Endothelial cell (in vitro differentiated cells): Measurements from ENCODE around the gene UCKL1. TPM values are rescaled to one million over a fixed set of nuclear protein-coding genes. Genes with fewer than 3 reads are reported as not detected.
A peak's percentile ranks its signal among the peaks of the same experiment; 100 is the strongest.
"Not testable (repeated sequence)": the region's sequence is repeated elsewhere in the genome, so short reads cannot be mapped to it uniquely, and the experiment has no call there.

Experiments
- DNase-seq: peaks from one replicate; pipeline ENCODE4 v3.0.0; 2021; ENCODE audit warnings: low spot score
- H3K27ac Mint-ChIP-seq: one replicate; pipeline ENCODE4 v1.8.0; 2021; ENCODE audit warnings: mixed read lengths, inconsistent platforms; ENCODE audit not compliant: unreplicated experiment
- H3K27me3 Mint-ChIP-seq: one replicate; pipeline ENCODE4 v1.8.0; 2021; ENCODE audit warnings: mild to moderate bottlenecking, moderate library complexity, mixed read lengths, inconsistent platforms; ENCODE audit not compliant: unreplicated experiment
- H3K36me3 Mint-ChIP-seq: one replicate; pipeline ENCODE4 v1.8.0; 2021; ENCODE audit warnings: mild to moderate bottlenecking, low read depth, mixed read lengths, inconsistent platforms; ENCODE audit not compliant: unreplicated experiment
- H3K4me1 Mint-ChIP-seq: one replicate; pipeline ENCODE4 v1.8.0; 2021; ENCODE audit warnings: mild to moderate bottlenecking, mixed read lengths, inconsistent platforms; ENCODE audit not compliant: unreplicated experiment
- H3K4me3 Mint-ChIP-seq: one replicate; pipeline ENCODE4 v1.8.0; 2021; ENCODE audit warnings: mild to moderate bottlenecking, mixed read lengths, inconsistent platforms; ENCODE audit not compliant: unreplicated experiment
- H3K9me3 Mint-ChIP-seq: one replicate; pipeline ENCODE4 v1.8.0; 2021; ENCODE audit warnings: mixed read lengths, inconsistent platforms; ENCODE audit not compliant: unreplicated experiment
- CTCF ChIP-seq: fragments of 200-600 bp; sonication (generic); IDR thresholded peaks from one replicate; pipeline ENCODE4 v1.5.0; 2021; ENCODE audit warnings: antibody characterized with exemption; ENCODE audit not compliant: unreplicated experiment
- total RNA-seq: library from RNA; stranded (reverse); fragmentation: NEBNext Ultra II Directional; extraction: Animal tissue kit (Norgen Biotek cat#: 25700); gene quantifications from one replicate; pipeline ENCODE4 v1.2.1, GENCODE V29; 2021; ENCODE audit not compliant: unreplicated experiment

The UCKL1 gene
- total RNA-seq, 1 donor from 2014 or later = 40.1 TPM

- H3K9me3 Mint-ChIP-seq = no peaks in the 10 kb centered on the region
- H3K4me1 Mint-ChIP-seq = no peaks in the 10 kb centered on the region
- TF ChIP-seq CTCF = no peak
- DNase-seq = no peak
- H3K4me3 Mint-ChIP-seq = no peak overlapping the region
- H3K27ac Mint-ChIP-seq = no peak overlapping the region
- peaks cover 11% of the 10 kb centered on the region for H3K27me3 Mint-ChIP-seq
- peaks cover 44% of the 10 kb centered on the region for H3K36me3 Mint-ChIP-seq
Measured at GRCh38 chr20:63933646-63934045, 22.6 kb downstream of the UCKL1 start.

DNA sequence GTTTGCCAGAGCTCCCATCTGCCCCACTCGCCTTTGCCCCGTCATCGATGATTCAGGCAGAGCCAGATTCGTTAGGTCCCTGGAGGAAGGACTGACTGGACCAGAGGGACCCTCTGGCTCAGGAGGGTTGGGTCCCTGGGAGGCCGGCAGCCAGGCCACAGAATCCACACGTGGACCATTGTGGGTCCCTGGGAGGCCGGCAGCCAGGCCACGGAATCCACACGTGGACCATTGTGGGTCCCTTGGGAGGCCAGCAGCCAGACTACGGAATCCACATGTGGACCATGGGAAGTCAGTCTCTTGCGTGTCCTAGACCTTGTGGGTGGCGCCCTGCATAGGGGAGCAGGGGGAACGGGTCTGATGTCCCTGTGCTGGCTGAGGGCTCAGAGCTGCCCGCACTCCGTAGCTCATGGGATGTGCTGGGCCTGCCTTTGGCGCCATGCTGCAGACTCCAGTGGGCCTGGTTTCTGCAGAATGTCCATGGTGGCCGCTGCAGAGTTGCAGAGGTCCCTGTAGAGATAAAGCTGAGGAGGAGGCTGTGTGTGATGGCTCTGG, 23.5 kb downstream of the UCKL1 start:
- Mint-ChIP-seq H3K4me1 (no peaks in the 10 kb centered on the region), H3K9me3 (no peaks in the 10 kb centered on the region), H3K27ac (no peak overlapping the region), H3K36me3 (peaks cover 51% of the 10 kb centered on the region), H3K27me3 (peaks cover 8% of the 10 kb centered on the region), H3K4me3 (peak overlapping the region; percentile 47)
- DNase-seq = no peak
- no peak for TF ChIP-seq CTCF

GRCh38 chr20:63931735-63932134, 24.5 kb downstream of the UCKL1 start:
- Mint-ChIP-seq H3K27ac (no peak overlapping the region), H3K36me3 (peaks cover 52% of the 10 kb centered on the region), H3K4me3 (peak overlapping the region; percentile 51), H3K9me3 (no peaks in the 10 kb centered on the region), H3K27me3 (peaks cover 6% of the 10 kb centered on the region), H3K4me1 (no peaks in the 10 kb centered on the region)
- no peak for TF ChIP-seq CTCF
- DNase-seq = no peak

- peaks cover 4% of the 10 kb centered on the region for H3K4me1 Mint-ChIP-seq
- H3K36me3 Mint-ChIP-seq = peaks cover 55% of the 10 kb centered on the region
Measured at GRCh38 chr20:63930971-63931553, 25.2 kb downstream of the UCKL1 start.

DNA sequence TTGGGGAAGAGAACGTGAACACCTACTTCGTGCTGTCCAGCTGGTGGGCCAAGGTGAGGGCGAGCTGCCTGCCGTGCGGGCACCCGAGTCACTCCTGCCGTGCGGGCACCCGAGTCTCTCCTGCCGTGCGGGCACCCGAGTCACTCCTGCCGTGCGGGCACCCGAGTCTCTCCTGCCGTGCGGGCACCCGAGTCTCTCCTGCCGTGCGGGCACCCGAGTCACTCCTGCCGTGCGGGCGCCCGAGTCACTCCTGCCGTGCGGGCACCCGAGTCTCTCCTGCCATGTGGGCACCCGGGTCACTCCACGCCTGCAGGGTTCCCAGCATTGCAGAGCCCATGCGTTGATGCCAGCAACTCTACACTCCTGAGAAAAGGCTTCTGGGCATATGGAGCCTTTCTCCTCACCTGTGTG, 26.7 kb downstream of the UCKL1 start:
- H3K36me3 Mint-ChIP-seq = peaks cover 43% of the 10 kb centered on the region
- peak overlapping the region; percentile 47 for H3K4me3 Mint-ChIP-seq
- not testable (repeated sequence) for H3K27me3 Mint-ChIP-seq, H3K27ac Mint-ChIP-seq, H3K4me1 Mint-ChIP-seq, DNase-seq, H3K9me3 Mint-ChIP-seq

More at GRCh38 chr20:63930971-63931553, 25.2 kb downstream of the UCKL1 start:
- no peak overlapping the region for H3K27ac Mint-ChIP-seq
- H3K9me3 Mint-ChIP-seq = no peaks in the 10 kb centered on the region
- no peak for TF ChIP-seq CTCF
- no peak overlapping the region for H3K4me3 Mint-ChIP-seq
- no peak for DNase-seq
- peaks cover 6% of the 10 kb centered on the region for H3K27me3 Mint-ChIP-seq
